OCI-LY1 (cell line): ENCODE results near the gene PGBD5.

Experiments used
- EZH2 ChIP-seq: fragments of 200-600 bp; sonication (generic), shearing (Covaris generic); IDR thresholded peaks from 2 replicates; pipeline ENCODE4 v1.8.0; 2017; ENCODE audit warnings: borderline replicate concordance, mixed run types, mild to moderate bottlenecking, antibody characterized with exemption, low read length, moderate library complexity, mixed read lengths
- TF ChIP-seq, protein P1 (sequence below): fragments of 200-600 bp; sonication (generic), shearing (Covaris generic); IDR thresholded peaks from 2 replicates; pipeline ENCODE4 v1.5.1; 2017; ENCODE audit warnings: mild to moderate bottlenecking, antibody characterized with exemption, low read length, moderate library complexity, mixed read lengths

DNA sequence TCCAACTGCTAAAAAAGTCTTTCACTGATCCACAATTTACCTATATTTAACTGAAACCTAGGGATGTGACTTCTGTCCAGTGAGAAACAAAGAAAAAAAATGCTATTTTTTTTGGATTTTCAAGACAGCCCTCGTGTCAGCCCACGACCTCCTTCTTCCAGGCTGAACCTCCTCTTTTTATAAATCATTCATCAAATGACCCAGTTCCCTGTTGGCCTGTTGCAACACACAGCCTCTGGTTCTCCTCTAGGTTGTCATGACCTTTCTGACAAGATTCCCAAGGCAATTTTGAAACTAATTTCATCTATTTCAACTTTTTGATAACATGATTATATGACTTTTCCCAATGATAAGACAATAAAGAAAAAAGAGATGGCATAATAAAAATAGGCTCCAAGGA, 74.6 kb downstream of the PGBD5 start:
- TF ChIP-seq EZH2, result no peak
- TF ChIP-seq, protein P1, sequence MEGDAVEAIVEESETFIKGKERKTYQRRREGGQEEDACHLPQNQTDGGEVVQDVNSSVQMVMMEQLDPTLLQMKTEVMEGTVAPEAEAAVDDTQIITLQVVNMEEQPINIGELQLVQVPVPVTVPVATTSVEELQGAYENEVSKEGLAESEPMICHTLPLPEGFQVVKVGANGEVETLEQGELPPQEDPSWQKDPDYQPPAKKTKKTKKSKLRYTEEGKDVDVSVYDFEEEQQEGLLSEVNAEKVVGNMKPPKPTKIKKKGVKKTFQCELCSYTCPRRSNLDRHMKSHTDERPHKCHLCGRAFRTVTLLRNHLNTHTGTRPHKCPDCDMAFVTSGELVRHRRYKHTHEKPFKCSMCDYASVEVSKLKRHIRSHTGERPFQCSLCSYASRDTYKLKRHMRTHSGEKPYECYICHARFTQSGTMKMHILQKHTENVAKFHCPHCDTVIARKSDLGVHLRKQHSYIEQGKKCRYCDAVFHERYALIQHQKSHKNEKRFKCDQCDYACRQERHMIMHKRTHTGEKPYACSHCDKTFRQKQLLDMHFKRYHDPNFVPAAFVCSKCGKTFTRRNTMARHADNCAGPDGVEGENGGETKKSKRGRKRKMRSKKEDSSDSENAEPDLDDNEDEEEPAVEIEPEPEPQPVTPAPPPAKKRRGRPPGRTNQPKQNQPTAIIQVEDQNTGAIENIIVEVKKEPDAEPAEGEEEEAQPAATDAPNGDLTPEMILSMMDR, result no peak
